RPMI7951 (cell line): Measurements from ENCODE around the gene MAD1L1. TPM values are rescaled to one million over a fixed set of nuclear protein-coding genes. Genes with fewer than 3 reads are reported as not detected.

Experiments
- DNase-seq: peaks from one replicate; pipeline ENCODE4 v3.0.0-alpha.2; 2012; ENCODE audit warnings: low read depth
- total RNA-seq: library from RNA; depleted of rRNA; stranded (reverse); fragments of >200 nt; shearing (Covaris generic); gene quantifications from 2 replicates; pipeline ENCODE4 v1.2.3, GENCODE V29; 2014

The MAD1L1 gene
- total RNA-seq, 1 experiment from 2014 or later = 133 TPM

DNA sequence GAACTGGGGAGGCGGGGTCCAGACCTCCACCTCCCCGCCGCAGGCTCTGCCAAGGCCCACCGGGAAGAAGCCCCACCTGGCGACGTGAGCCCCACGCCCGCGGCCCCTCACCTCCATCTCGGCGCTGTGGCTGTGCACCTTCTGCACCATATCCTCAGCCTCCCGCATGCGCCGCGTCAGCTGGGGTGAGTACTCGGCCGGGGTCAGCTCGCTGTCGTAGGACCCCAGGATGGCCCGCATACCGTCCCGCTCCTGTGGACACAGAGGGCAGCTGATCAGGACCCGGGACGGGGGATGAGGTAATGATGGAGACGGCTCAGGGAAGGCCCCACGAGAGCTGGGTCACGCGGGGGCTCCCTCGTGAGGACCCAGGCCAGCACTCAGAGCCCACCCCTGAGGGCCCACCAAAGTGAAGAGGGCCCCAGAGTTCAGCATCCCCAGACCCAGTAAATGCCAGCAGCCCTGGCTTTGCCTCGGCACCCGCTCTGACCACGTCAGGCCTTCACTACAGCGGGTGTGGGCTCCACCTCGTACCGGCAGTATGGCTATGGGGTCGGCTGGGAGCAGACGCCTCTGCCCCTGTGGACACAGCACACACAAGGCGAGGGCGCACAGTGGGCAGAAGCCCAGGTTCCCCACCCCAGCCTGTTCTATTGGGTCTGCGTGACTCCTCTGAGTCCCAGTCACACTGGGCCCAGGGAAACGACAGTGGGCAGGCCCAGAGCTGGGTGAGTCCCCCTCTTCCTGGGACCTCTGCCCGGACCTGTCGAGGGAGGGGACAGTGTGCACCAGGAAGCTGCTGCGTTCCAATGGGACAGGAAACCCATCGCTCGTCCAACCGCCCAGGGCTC, 218.1 kb downstream of the MAD1L1 start:
- DNase-seq = no peak

DNA sequence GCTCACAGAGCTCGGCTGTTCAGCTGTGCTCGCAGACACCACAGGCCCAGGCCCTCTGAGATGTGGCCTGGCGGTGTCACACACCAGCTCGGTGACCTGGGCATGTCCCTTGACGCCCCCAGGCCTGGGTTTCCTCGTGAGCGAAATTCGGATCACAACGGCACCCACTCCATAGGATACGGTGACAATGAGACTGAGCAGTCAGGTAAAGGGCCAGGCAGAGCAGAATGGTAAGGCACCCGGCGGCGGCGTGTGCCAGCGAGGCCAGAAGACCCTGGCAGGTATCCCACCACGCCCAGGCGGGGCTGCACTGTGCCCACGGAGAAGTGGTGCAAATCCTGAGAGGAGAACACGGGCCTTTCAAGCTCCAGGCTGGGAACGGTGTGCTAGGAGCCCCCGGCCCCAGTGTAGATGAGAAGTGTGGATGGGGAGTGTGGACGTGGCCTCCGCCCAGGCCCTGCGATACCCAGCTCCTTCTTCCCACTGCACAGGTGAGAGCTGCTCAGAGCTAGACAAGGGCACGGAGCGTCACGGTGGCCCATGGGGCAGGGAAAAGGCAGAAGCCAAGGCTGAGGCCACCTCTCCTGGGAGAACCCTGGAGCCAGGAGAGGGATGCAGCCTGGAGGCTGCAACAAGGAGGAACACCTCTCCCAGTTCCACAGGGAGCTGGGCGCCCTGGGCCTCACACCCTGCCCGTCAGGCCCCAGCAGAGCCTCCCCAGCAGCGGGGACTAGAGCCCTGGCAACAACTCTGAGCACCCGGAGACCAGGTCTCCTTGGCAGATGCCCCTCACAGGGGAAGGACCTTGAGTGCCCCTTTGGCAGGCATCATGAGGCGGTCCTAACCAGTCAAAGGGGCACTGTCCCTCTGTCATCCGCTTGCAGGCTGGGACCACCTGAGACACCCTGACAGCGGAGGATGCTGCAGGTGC, 219.1 kb downstream of the MAD1L1 start:
- DNase-seq = no peak

DNA sequence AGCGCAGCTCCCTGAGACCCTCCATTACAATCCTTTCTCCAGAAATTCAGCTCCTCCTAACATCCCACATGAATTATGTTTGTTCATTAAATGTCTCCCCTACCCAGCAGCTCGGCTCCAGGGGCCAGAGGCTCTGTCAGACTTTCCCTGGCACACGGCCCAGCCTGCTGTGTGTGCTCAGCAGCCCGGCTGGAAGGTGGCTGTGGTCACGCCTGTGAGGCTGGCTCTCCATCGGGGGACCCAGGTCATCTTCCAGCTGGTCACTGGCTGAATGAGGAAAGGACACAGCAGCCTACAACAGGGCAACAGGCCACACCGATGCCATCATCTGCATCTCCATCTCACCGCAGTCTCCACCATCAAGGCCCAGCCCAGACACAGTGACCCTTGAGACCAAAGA, 219.8 kb downstream of the MAD1L1 start:
- DNase-seq = peak; percentile 33

DNA sequence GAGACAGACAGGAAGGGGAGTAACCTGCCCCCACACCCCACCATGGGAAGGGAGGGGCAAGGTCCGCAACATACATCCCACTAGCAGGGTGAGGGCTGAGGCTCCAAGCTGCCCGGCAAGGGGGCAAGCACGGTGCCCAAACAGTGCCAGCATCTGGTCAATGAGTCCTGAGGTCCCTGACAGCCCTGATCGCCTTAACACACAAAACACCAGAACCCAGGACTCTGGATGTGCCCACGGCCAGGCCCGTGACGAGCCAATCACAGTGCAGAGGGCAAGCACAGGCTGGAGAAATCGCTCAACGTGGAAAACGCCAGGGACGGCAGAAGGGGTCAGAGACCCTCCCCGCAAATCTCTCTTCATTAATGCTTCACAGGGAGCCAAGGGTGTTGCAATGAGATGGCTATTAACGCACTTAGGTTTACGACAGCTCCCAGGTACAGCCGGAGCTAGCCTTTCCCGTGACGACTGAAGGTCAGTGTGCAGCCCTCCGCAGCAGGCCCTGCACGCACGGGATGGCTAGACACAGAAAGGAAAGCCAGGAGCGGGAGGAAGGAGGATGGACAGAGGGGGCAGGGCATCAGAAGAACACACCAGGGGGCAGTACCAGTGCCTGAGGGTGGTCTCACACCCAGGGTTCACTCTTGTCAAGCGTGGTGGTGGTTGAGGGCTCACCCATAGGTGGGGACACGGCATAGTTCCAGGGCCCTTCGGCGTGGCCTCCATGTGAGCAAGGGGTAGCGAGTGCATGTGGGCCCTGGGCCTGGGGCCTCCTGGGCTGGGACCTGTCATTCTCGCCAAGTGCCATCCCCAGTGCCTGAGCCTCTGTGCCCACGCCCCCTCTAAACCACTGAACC, 220.5 kb downstream of the MAD1L1 start:
- DNase-seq = no peak

DNA sequence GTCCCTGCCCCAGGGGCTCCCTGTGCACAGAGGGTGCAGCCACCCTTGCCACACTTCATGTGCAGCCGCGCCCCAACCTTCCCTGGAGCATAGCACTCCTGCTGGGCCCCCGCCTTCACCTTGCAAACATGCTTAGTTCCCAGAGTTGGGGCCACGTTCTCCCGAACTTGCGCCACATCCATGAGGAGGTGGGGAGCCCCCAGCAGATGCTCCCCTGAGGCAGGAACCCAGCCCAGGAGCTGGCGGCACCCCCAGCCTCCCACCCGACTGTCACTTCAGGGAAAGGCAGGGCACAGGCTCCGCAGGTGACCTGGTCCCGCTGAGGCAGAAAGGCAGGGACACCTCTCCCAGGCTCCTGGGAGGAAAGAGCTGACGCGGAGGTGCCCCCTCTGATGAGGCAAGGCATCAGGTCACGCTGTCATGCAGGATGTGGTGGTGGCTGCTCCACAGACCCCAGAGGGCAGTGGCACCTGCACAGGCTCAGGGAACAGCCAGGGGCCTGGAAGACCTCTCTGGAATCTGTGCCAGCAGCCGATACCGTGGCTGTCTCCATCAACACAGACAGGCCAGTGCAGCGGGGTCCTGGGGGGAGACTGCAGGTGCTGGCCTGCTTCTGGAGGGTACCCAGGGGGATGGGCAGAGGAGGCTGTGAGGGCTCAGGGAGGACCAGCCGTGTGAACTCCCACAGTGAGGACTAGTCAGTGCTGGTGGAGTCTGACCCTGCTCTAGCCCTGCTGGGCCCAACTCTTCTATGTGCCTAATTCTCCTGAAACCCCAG, 221.3 kb downstream of the MAD1L1 start:
- no peak for DNase-seq

DNA sequence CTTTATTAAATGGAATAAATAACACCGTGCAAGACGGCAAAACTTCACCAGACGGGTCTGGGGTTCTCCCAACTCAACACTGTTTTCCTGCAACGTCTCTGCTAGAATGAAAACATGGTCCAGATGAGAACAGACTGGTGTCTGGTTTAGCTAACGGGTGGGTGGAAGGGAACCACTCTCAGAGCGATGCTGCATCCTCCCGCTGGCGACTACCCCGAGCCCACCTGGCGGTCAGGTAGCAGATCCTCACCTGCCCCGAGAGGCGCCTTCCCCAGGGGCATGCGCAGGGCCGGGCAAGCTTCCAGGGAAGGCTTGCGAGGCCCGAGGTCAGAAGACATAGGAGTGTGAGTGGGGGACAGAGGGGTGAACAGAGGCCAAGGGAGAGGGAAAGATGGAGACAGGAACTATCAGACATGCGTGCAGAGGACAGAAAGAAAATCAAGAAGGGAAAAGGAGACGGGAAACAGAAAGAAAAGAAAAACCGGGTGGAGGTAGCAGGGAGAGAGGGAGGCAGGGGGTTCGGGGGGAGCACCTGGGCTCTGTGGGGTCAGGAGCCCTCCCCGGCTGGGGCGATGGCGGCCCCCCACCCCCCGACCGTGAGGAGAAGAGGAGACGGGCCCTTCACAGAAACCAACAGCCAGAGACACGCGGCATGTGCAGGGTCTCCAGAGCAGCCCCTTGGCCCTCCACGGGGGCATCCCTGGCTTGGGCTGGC, 222.0 kb downstream of the MAD1L1 start:
- DNase-seq = no peak

DNA sequence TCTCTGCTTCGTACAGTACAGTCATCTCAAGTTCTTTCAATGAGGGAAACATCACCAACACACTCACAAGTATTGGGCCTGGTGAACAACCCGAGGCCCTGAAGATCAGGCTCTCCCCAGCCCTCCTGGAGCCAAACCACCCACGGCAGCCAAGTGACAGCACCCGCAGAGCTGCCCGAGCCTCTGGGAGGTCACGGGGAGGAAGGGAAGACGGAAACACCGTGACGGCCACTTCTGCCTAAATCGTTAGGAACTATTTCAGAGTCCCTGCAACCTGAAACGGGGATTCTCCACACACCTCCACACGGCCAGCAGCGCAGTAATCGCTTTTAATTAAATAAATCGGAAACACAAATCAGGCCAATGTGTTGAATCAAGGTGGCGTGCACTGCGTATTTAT, 222.6 kb downstream of the MAD1L1 start:
- DNase-seq = no peak

DNA sequence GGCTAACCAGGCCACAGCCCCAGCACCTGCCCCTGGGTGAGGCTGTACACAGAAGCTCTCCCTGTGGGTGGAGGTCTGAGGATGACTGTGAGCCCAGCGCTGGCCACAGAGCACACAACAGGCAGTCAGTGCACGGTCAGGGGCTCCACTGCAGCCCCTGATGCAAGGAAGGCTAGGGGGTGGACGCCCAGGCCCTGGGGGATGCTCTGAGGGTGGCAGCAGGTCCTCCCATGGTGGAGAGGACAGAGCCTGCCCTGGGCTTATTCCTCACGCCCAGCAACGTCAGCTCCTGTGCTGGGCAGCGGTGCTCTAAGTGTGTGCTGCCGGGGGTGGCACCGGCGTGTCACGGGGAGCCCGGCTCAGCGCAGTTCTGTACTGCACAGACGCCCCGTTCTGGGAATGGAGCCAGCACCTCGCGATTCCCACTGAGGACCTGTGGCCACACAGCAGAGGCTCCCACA, 223.2 kb downstream of the MAD1L1 start:
- no peak for DNase-seq

DNA sequence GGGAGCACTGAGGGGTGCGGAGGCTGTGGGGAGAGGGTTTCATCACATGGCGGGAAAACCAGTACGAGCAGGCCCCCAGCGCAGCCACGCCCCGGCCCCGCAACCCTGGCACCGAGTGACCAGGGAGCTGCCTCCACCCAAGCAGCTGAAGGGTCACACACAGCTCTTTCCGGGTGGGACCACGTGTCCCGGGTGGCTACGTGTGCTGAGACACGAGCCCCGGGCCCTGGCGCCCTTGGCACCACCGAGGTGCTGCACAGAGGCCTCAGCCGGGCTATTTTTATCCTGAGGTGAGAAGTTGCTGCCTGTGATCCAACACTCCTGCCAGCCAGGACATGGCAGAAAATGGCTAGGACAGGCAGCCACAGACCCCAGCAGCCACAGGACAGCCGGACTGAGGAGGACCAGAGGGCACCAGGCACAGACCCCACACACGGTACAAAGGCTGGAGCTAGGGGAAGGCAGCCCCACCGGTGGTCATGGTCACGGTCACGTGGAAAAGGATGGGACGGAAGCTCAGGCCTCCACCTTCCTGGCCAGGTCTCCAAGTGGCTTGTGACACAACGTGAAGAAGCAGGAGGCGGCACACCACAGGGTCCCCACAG, 223.7 kb downstream of the MAD1L1 start:
- DNase-seq = no peak

DNA sequence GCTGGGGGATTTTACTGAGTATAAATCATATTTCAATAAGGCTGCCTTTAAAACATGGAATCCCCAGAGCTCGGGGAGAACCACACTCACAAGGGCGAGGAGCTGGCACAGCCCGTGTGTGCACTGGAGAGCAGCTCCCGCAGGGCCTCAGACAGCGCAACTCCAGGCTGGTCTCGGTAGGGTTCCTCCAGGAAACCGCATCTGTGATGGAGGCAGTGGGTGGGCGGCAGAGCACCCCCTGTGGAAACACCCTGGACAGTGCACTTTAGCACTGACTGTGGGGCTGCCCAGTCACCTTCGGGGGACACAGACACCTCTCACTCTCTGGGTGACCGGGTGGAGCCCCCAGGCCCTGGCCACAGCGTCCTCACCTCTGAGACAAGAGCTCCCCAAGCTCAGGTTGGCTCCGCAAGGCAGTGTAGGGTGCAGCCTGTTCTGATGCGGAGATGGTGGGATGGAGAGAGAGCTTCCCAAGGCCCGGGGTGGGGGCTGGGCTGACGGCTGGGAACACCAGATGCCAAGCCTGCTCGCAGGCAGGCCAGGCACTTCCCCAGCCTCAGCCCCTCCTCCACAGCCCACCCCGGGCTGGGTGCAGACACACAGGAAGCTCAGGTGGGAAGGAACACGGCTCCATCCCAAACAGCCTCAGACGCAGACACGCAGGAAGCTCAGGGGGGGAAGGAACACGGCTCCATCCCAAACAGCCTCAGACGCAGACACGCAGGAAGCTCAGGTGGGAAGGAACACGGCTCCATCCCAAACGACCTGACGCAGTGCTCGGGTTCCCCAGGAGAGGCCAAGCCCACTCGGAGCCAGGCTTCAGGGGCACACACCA, 224.4 kb downstream of the MAD1L1 start:
- DNase-seq = no peak

DNA sequence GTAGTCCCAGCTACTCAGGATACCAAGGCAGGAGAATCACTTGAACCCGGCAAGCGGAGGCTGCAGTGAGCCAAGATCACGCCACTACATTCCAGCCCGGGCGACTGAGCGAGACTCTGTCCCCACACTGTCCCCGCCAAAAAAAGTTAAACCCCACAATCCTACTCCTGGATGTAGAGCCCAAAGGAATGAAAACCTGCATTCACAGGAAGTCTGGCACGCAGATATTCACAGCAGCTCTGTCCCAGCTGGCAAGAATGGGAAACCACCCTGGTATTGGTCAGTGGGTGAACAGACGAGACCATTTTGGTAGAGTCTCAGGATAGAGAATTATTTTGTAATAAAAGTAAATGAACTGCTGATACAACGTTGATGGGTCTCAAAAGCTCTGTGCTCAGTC, 225.2 kb downstream of the MAD1L1 start:
- no peak for DNase-seq

DNA sequence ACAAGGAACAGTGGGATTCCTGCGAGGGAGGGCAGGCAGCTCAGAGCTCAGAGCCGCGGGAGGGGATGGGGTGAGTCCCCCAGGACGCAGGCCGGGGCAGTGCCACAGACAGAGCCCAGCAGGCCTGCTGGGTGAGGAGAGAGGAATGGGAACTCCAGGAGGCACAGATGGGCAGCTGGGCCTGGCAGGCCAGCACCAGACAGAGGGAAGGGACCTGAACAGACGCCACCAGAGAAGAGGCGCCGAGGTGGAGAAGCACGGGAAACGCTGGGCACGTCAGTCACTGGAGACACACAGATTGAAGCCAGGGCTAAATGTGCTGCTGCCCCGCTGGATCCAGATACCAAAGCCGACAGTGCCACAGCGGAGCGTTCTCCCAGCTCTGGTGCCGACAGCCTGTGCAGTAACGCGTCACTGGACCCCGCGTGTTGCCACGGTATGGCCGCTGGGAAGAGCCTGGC, 225.8 kb downstream of the MAD1L1 start:
- DNase-seq = no peak

DNA sequence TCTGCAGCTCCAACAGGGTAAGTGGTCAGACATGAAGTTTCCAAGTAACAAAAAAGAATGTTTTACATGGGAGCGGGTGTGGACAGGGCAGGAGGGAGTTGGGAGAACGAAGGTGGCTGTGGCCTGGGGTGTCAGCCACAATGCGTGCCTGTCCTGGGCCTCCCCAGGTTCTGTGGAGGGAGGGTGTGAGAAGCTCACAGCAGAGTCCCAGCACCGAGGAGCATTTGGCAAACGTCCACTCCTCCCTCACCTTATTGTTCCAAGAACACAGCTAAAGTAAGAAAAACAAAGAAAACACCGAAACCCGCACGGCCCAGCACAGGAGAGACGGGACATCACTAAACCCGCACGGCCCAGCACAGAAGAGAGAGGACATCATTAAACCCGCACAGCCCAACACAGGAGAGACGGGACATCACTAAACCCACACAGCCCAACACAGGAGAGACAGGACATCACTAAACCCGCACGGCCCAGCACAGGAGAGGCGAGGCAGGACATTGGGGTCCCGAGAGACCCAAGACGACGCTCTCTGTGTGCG, 226.4 kb downstream of the MAD1L1 start:
- no peak for DNase-seq

DNA sequence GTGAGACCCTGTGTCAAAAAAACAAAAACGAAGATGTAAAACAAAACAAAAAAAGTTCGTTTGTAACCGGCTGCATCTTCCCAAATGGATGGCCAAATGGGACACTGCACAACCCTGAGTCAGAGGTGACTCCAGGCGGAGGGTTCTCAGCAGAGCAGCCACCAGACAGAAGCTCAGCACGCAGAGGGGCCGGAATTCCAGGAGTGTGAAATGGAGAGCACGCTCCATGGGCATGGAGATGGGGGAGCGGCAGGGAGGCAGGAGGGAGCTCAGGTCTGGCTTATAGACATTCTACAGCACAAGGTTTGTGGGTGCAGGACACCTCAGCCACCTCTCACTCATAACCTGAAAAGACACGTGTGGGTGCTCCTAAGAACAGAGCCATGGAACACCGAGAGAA, 227.0 kb downstream of the MAD1L1 start:
- no peak for DNase-seq

DNA sequence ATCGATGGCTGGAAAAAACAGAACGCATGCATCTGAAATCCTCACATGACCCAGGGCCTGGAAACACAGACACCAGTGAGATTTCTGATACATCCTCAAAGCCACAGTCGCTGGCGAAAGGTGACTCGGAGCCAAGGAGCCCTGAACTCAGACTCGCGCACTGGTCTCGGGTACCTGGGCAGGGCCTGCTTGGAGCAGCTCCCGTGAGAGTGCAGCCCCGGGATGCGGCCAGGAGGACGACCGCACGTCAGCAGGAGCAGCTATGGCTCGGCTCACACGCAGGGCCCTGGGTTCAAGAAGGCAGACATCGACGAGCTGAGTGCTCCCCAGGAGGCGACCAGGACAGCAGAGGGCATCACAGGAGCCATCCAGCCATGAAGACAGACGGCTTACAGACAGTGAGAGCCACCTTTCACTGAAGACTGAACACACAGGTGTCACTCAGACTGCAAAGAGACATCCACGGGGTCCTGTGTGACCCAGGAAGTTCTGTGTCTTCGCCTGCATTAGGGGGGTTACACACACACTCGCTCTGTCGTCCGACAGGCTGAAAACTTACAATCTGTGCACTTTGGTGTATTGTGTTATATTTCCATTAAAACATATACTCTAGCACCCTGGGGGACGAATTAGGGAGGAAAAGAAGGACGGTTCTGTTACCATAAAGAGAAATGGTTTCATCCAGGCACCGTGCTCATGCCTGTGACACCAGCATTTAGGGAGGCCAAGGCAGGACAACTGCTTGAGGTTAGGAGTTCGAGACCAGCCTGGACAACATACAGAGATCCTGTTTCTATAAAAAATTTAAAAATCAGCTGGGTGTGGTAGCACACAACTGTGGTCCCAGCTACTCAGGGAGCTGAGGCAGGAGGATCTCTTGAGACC, 227.7 kb downstream of the MAD1L1 start:
- no peak for DNase-seq

DNA sequence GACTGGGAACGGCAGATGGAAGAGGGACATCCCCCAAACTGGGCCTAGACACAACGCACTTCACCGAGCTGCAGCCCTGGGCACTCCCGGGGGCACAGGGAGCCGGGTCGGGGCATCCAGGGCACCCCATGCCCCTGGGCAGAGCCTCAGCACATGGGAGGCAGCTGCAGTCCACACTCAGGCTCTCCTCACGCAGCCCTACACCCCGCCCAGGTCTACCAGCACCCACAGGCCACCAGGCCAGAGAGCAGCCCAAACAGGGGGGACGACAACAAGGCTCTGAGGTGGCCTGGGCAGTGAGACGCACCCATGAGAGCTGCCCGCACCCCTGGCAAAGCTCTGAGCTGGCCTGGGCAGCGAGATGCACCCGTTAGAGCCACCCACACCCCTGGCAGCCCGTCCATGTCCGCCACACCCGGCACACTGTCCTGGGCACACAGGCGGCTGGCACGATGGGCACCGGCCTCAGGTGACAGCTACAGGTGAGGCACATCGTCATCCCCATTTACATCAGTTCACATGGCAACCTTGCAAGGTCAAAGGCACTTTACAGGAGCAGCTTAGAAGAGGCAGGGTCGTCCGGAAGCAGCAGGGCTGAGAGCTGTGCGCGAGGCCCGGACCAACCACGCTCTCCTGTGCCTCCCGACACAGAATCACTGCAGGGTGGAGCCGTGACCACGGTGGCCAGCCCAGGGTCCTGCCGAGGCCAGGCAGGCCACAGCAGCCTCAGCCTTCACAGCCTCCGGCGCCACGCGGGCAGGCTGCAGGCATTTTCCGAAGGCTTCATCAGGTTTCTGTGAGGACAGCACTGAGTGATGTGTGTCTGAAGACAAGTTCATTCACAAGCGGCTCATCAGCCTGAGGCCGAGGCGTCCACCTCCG, 228.6 kb downstream of the MAD1L1 start:
- no peak for DNase-seq
